GOT3 (cell line): ENCODE measurements around the gene PFDN6.

Source experiments
- DNase-seq: peaks from one replicate; lab custom pipeline; 2025; ENCODE audit warnings: mixed read lengths; lab: John Stamatoyannopoulos, UW

PFDN6 gene

GRCh38 chr6:33317419-33317668 is 27.9 kb downstream of the PFDN6 start:
- DNase-seq, result no peak

- DNase-seq, result peak; percentile 94
These were observed 28.4 kb downstream of the PFDN6 start, which contains the start of gene ZBTB22 for GRCh38 chr6:33317669-33318425. TSS of gene ZBTB22 (minus strand) at chr6:33317744. CDS start at chr6:33316916, 828 bp downstream.

- DNase-seq, result no peak
These were observed 29.1 kb downstream of the PFDN6 start for GRCh38 chr6:33318426-33319073.

GRCh38 chr6:33319939-33320314 is 30.5 kb downstream of the PFDN6 start:
- no peak for DNase-seq

- peak; percentile 39 for DNase-seq
These were observed 31.1 kb downstream of the PFDN6 start for GRCh38 chr6:33320315-33321181.

GRCh38 chr6:33321227-33321626 is 31.8 kb downstream of the PFDN6 start:
- DNase-seq, result no peak

GRCh38 chr6:33323623-33323948 is 34.2 kb downstream of the PFDN6 start:
- no peak for DNase-seq

GRCh38 chr6:33324125-33324524 is 34.7 kb downstream of the PFDN6 start:
- no peak for DNase-seq

- no peak for DNase-seq
These were observed 39.7 kb downstream of the PFDN6 start for GRCh38 chr6:33329058-33329457.

- DNase-seq, result no peak
These were observed 41.3 kb downstream of the PFDN6 start for GRCh38 chr6:33330736-33331135.

- DNase-seq, result no peak
These were observed 44.3 kb downstream of the PFDN6 start for GRCh38 chr6:33333666-33334065.

- no peak for DNase-seq
These were observed 46.5 kb downstream of the PFDN6 start for GRCh38 chr6:33335916-33336315.

- DNase-seq, result no peak
These were observed 47.1 kb downstream of the PFDN6 start for GRCh38 chr6:33336495-33336894.

- DNase-seq, result no peak
These were observed 49.8 kb downstream of the PFDN6 start for GRCh38 chr6:33339193-33339592.
